Hepatocyte (in vitro differentiated cells): ENCODE results near the gene GPR35. TPM values are rescaled to one million over a fixed set of nuclear protein-coding genes. Genes with fewer than 3 reads are reported as not detected.

Experiments used
- DNase-seq: peaks from one replicate; pipeline ENCODE4 v3.0.0-alpha.2; 2016; ENCODE audit warnings: low spot score
- H2AFZ ChIP-seq: fragments of 200-600 bp; sonication (generic); 2 replicates; pipeline ENCODE4 v1.6.0; 2016; ENCODE audit warnings: antibody characterized with exemption, mild to moderate bottlenecking
- H3K27ac ChIP-seq: fragments of 200-600 bp; sonication (generic); 2 replicates; pipeline ENCODE4 v1.5.1; 2016; ENCODE audit warnings: mild to moderate bottlenecking
- H3K27me3 ChIP-seq: fragments of 200-600 bp; sonication (generic); 2 replicates; pipeline ENCODE4 v1.6.1; 2016
- H3K36me3 ChIP-seq: fragments of 200-600 bp; sonication (generic); replicated peaks from 2 replicates; pipeline ENCODE4 v1.5.1; 2016; ENCODE audit warnings: low read depth; ENCODE audit not compliant: insufficient read depth
- H3K4me1 ChIP-seq: fragments of 200-600 bp; sonication (generic); 2 replicates; pipeline ENCODE4 v1.5.1; 2016; ENCODE audit warnings: mild to moderate bottlenecking, moderate library complexity; ENCODE audit not compliant: insufficient read depth
- H3K4me2 ChIP-seq: fragments of 200-600 bp; sonication (generic); 2 replicates; pipeline ENCODE4 v1.6.0; 2016
- H3K4me3 ChIP-seq: fragments of 200-600 bp; sonication (generic); 2 replicates; pipeline ENCODE4 v1.5.1; 2016; ENCODE audit warnings: mild to moderate bottlenecking
- H3K79me2 ChIP-seq: fragments of 200-600 bp; sonication (generic); 2 replicates; pipeline ENCODE4 v1.6.0; 2017; ENCODE audit warnings: mild to moderate bottlenecking
- H3K9me2 ChIP-seq: fragments of 200-600 bp; sonication (generic); replicated peaks from 2 replicates; pipeline ENCODE4 v1.6.0; 2017; ENCODE audit warnings: mild to moderate bottlenecking; ENCODE audit not compliant: insufficient read depth
- H3K9me3 ChIP-seq: fragments of 200-600 bp; sonication (generic); 2 replicates; pipeline ENCODE4 v1.5.1; 2016; ENCODE audit warnings: low read depth, mild to moderate bottlenecking
- H4K20me1 ChIP-seq: fragments of 200-600 bp; sonication (generic); 2 replicates; pipeline ENCODE4 v1.6.0; 2016; ENCODE audit warnings: mild to moderate bottlenecking; ENCODE audit not compliant: insufficient read depth, poor library complexity, severe bottlenecking
- EZH2 ChIP-seq: fragments of 200-600 bp; sonication (generic); IDR thresholded peaks from 2 replicates; pipeline ENCODE4 v1.6.1; 2016; ENCODE audit warnings: antibody characterized with exemption, mild to moderate bottlenecking, borderline replicate concordance
- EZH2phosphoT487 ChIP-seq: fragments of 200-600 bp; sonication (generic); IDR thresholded peaks from one replicate; pipeline ENCODE4 v1.6.1; 2018; ENCODE audit warnings: antibody characterized with exemption, mild to moderate bottlenecking, low read depth, moderate library complexity; ENCODE audit not compliant: unreplicated experiment, severe bottlenecking
- WGBS: methylation state at CpG from one replicate; pipeline ENCODE4 v1.1.6; 2016; ENCODE audit warnings: low lambda C conversion rate; ENCODE audit errors: missing lambda C conversion rate; 5-methylcytosine and 5-hydroxymethylcytosine counted together
- polyA plus RNA-seq: library from polyadenylated mRNA; unstranded; fragments of >200 nt; fragmentation: Nextera tagmentation; extraction: Ambion mirVana; gene quantifications from 2 replicates; pipeline ENCODE4 v1.2.1, GENCODE V29; 2016
- total RNA-seq: library from RNA; depleted of rRNA; stranded (reverse); fragments of >200 nt; gene quantifications from 2 replicates; pipeline ENCODE4 v1.2.3, GENCODE V29; 2014
- TF ChIP-seq, protein P1 (sequence below): fragments of 200-600 bp; sonication (generic); IDR thresholded peaks from 2 replicates; pipeline ENCODE4 v1.5.1; 2016; ENCODE audit warnings: antibody characterized with exemption, mild to moderate bottlenecking; ENCODE audit not compliant: poor library complexity

Gene GPR35
- total and polyA plus RNA-seq, 2 experiments from 2014 or later, result 10.5 to 14.7 TPM

- H3K4me3 ChIP-seq, result no peak overlapping the region
- TF ChIP-seq, protein P1, sequence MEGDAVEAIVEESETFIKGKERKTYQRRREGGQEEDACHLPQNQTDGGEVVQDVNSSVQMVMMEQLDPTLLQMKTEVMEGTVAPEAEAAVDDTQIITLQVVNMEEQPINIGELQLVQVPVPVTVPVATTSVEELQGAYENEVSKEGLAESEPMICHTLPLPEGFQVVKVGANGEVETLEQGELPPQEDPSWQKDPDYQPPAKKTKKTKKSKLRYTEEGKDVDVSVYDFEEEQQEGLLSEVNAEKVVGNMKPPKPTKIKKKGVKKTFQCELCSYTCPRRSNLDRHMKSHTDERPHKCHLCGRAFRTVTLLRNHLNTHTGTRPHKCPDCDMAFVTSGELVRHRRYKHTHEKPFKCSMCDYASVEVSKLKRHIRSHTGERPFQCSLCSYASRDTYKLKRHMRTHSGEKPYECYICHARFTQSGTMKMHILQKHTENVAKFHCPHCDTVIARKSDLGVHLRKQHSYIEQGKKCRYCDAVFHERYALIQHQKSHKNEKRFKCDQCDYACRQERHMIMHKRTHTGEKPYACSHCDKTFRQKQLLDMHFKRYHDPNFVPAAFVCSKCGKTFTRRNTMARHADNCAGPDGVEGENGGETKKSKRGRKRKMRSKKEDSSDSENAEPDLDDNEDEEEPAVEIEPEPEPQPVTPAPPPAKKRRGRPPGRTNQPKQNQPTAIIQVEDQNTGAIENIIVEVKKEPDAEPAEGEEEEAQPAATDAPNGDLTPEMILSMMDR, result no peak
- no peak for TF ChIP-seq EZH2
- no peak for TF ChIP-seq EZH2phosphoT487
- no peaks in the 10 kb centered on the region for H3K27me3 ChIP-seq
Observed at GRCh38 chr2:240596080-240596460, 29.2 kb upstream of the GPR35 start.

GRCh38 chr2:240596491-240596931 is 28.8 kb upstream of the GPR35 start:
- peaks cover 4% of the 10 kb centered on the region for H3K79me2 ChIP-seq

More at GRCh38 chr2:240596080-240596460, 29.2 kb upstream of the GPR35 start:
- H3K79me2 ChIP-seq, result peaks cover 6% of the 10 kb centered on the region
- H3K36me3 ChIP-seq, result no peaks in the 10 kb centered on the region
- peaks cover 3% of the 10 kb centered on the region for H4K20me1 ChIP-seq
- WGBS, result 97% methylated on average over 17 of the region's 17 CpGs
- no peak overlapping the region for H3K4me2 ChIP-seq
- no peak overlapping the region for H2AFZ ChIP-seq
- no peaks in the 10 kb centered on the region for H3K9me3 ChIP-seq
- H3K27ac ChIP-seq, result no peak overlapping the region
- no peak for DNase-seq
- H3K4me1 ChIP-seq, result no peaks in the 10 kb centered on the region
- no peaks in the 10 kb centered on the region for H3K9me2 ChIP-seq

DNA sequence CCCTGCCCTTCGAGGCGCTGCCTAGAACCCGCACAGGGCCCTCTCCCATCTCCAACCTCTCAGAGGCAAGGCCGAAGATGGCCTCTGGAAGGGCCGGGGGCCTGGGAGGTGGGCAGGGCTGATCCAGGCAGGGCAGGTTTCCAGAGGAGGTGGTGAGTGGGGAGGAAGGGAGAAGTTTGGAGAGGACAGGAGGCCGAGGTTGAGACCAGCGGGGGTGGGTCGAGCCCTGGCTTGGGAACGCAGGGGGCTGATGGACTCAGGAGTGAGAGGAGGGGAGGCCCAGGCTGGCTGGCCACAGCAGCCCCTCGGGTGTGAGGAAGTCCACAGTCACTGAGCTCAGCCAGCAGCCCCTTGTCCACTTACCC is 28.2 kb upstream of the GPR35 start:
- H3K36me3 ChIP-seq, result no peaks in the 10 kb centered on the region
- DNase-seq, result no peak
- TF ChIP-seq EZH2, result no peak
- TF ChIP-seq EZH2phosphoT487, result no peak
- TF ChIP-seq, protein P1, result no peak

More at GRCh38 chr2:240596491-240596931, 28.8 kb upstream of the GPR35 start:
- TF ChIP-seq EZH2phosphoT487, result no peak
- TF ChIP-seq, protein P1, result no peak
- no peak for TF ChIP-seq EZH2
- H3K9me2 ChIP-seq, result no peaks in the 10 kb centered on the region
- no peak overlapping the region for H3K4me2 ChIP-seq
- no peaks in the 10 kb centered on the region for H3K36me3 ChIP-seq
- H3K4me1 ChIP-seq, result no peaks in the 10 kb centered on the region
- H3K4me3 ChIP-seq, result no peak overlapping the region
- H3K27ac ChIP-seq, result no peak overlapping the region
- H3K9me3 ChIP-seq, result no peaks in the 10 kb centered on the region
- H3K27me3 ChIP-seq, result no peaks in the 10 kb centered on the region
- DNase-seq, result no peak
- H4K20me1 ChIP-seq, result peaks cover 3% of the 10 kb centered on the region
- H2AFZ ChIP-seq, result no peak overlapping the region
- WGBS, result 97% methylated on average over 12 of the region's 23 CpGs

More for the DNA sequence above, 28.2 kb upstream of the GPR35 start:
- 97% methylated on average over 10 of the region's 10 CpGs for WGBS
- no peak overlapping the region for H2AFZ ChIP-seq
- peaks cover 3% of the 10 kb centered on the region for H4K20me1 ChIP-seq
- no peak overlapping the region for H3K4me3 ChIP-seq
- H3K27ac ChIP-seq, result no peak overlapping the region
- no peaks in the 10 kb centered on the region for H3K9me2 ChIP-seq
- no peaks in the 10 kb centered on the region for H3K4me1 ChIP-seq
- peaks cover 3% of the 10 kb centered on the region for H3K79me2 ChIP-seq
- no peaks in the 10 kb centered on the region for H3K9me3 ChIP-seq
- no peaks in the 10 kb centered on the region for H3K27me3 ChIP-seq
- no peak overlapping the region for H3K4me2 ChIP-seq
